NCI-H2227 treated with DMSO at 0.1 percent for 48 hours (cell line): ENCODE data around the gene YBEY.

ENCODE experiments used
- DNase-seq: peaks from one replicate; lab custom pipeline; 2025; lab: John Stamatoyannopoulos, UW

YBEY gene

GRCh38 chr21:46264690-46265144, 21.4 kb upstream of the YBEY start:
- DNase-seq = no peak

DNA sequence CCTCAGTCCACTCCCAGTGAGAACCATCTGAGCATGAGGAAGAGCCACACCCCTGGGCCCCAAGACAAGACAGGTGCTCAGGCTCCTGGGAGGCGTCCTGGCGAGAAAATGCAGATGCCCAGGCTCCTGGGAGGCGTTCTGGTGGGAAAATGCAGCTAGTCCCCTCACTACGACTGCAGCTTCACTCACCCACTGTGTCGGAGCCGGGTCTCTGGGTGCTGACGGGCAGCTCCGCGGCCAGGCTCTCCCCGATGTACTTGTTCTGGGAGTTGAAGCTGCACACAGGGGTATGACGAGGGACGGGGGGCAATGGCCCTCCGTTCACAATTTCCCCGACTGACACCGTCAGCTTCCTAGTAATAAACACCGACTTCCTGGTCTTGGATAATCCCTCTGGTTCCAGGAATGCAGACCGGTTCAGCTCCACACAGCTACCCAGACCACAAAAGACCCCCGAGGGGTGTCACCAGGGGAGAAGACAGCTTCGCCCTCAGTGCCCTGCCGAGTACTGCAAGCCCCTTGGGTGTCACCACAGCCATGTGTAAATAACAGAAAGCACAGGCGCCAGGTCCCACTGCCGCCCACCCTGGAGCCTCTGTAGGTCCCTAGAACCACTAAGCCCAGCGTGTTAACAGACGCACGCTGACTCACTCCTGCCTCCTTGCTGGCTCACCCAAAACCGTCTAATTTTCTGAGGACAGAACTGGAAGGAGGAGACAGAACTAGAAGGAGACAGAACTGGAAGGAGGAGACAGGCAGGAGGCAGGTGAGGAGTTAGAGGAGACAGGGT, 20.2 kb upstream of the YBEY start:
- no peak for DNase-seq

DNA sequence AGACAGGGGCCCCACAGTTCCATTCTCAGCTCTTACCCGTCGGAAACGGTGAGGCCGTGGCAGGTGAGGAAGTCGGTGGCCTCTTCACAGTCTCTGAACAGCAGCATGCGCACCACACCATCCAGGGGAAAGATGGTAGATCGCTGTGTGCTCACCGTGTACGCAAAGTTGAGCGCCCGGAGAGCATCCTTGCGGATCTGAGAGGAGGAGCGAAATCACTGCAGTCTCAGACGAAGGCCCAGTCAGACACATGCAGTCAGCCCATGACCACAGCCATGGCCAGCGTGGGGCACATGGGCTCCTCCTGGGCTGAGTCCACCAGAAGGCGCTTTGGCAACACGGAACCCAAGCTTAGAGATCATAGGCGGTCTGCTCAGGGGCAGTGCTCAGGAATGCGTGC, 19.2 kb upstream of the YBEY start:
- no peak for DNase-seq

GRCh38 chr21:46268371-46268770, 17.8 kb upstream of the YBEY start:
- no peak for DNase-seq

DNA sequence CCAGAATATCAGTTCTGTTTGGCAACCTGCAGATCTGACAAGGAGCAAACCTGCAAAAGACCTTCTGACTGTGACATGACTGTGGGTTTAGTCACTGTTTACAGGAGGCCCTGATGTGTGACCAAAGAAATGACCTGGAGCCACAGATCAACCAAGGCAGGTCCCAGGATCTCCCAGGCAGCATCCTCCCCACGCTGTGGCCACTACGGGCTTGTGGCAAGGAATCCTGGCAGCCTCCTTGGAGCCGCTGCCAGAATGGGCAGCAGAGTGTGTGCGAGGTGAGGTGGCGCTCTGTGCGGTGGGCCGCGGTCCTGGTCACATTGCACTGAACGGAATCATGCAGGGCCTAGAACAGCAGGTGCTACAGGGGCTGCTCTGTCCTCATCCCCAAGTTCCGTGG, 16.7 kb upstream of the YBEY start:
- no peak for DNase-seq

GRCh38 chr21:46273341-46273740, 12.8 kb upstream of the YBEY start:
- DNase-seq = no peak

DNA sequence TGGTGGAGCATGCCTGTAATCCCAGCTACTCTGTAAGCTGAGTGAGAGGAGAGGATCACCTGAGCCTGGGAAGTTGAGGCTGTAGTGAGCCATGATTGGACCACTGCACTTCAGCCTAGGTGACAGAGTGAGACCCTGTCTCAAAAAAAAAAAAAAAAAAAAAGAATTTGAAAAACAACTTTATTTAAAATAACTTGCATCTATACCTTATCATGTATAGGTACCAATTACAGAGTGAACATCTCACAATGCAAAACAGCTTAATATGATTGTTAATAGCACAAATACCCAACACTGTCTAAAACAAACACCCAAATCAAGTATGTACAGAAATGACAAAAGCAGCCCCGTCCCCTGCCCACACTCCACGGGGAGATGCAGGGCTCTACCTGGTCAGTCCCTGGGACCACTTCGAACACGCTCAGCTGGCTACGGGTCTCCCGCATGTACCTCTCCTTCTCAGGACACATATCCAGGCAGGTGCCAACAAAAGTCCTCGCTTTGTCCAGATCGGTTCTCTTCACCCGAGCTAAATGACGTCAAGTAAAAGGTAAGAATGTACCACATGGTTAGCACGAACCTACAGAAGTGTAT, 11.2 kb upstream of the YBEY start:
- no peak for DNase-seq

DNA sequence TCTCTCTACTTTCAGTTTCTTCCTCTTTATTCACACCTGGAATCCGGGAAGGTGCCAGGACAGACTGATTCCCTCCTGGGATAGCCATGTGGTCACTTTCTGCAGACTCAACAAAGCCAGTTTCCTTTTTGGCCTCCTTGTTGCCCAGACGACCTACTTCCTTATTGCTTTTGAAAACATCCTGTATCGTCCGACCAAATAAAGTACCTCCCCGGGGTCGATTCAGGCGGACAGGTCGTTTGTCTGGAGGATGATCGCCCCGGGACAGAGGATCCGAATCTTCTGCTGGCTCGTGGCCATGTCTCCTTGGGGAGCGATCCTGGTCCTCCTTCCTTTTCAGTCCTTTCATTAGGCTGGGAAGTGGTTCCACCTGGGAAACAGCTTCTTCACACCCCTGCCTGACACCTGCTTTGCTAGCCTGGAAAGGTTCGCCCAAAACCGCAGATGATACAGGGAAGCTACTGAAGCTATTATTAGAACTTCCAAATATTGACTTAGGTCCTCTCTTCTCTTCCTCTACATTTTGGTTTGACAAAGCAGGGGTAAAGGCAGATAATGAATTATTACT, 2.0 kb upstream of the YBEY start:
- no peak for DNase-seq

GRCh38 chr21:46284733-46285132, 1.4 kb upstream of the YBEY start:
- DNase-seq = no peak

DNA sequence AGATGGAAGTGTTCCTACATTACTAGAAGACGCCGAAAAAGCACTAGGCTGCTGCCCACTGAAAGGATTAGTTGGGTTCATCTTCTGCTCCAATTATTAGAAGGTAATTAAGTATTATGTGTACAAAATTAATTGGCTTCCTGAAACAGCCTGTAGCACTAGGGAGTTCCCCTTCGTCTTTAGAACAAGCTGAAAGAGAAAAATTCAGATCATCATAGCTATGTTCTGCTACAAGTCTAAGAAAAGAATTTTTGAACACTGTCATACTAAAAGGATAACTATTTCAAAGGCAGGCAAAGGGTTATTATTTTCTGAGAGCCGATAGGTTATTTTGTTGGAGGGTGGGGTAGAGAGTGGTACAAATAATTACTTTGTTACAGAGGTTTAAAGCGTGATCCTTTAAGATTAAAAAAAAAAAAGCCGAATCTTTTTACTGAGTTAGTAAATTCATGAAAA, 908 bp upstream of the YBEY start, which contains the start of gene MCM3AP:
Gene MCM3AP (minus strand): TSS at position 406 of the 456 bp plus-strand sequence. CDS start 325 bp downstream, at position 81.
- DNase-seq = no peak

GRCh38 chr21:46286648-46287002, 483 bp downstream of the YBEY start:
- no peak for DNase-seq

DNA sequence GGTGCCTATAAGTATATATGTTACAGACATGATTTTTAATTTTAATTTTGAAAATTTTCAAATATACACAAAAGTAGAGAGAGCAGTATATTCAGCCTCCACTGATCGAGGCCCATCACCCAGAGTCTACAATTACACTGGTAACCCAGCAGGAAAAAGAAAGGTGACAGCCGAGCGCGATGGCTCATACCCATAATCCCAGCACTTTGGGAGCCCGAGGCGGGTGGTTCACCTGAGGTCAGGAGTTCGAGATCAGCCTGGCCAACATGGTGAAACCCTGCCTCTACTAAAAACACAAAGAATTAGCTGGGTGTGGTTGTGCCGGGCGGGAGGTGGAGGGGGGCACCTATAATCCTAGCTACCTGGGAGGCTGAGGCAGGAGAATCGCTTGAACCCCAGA, 1.4 kb downstream of the YBEY start:
- DNase-seq = no peak

DNA sequence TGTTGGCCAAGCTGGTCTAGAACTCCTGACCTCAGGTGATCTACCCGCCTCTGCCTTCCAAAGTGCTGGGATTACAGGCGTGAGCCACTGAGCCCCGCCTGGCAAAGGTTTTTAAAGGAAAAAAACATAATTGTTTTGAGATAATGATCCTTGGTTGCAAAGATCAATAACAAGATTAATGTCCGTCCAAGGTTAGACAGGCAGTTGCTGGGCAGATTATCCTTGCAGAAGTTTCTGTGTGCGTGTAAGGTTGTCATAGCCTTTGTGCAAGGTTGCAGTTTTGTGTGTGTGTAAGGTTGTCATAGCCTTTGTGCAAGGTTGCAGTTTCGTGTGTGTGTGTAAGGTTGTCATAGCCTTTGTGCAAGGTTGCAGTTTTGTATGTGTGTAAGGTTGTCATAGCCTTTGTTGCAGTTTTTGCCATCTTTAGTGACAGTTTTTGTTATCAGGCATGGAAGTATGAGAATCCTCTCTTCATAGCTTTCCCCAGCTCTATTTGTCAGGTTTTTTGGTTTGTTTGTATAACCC, 3.6 kb downstream of the YBEY start:
- no peak for DNase-seq

DNA sequence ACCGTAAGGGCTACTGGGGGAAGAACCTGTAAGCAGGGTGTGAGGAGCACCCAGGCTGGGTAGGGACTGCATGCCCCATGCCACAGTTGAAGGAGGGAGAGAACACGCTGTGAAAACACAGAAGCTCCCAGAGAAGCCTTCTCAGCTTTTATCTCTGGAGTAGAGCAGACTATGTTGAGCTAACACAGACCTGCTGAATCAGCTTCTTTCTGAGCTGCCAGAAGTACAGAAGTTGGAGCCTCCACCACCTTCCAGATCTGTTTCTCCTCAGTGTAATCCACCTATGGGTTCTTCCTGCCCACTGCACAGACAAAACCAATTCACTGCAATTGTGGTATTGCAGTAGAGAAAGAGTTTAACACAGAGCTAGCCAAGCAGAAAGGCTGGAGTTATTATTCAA, 5.4 kb downstream of the YBEY start:
- DNase-seq = no peak

- peak; percentile 3 for DNase-seq
Measured at GRCh38 chr21:46294647-46295176, 8.6 kb downstream of the YBEY start.

- DNase-seq = no peak
Measured at GRCh38 chr21:46295177-46295770, 9.1 kb downstream of the YBEY start.

DNA sequence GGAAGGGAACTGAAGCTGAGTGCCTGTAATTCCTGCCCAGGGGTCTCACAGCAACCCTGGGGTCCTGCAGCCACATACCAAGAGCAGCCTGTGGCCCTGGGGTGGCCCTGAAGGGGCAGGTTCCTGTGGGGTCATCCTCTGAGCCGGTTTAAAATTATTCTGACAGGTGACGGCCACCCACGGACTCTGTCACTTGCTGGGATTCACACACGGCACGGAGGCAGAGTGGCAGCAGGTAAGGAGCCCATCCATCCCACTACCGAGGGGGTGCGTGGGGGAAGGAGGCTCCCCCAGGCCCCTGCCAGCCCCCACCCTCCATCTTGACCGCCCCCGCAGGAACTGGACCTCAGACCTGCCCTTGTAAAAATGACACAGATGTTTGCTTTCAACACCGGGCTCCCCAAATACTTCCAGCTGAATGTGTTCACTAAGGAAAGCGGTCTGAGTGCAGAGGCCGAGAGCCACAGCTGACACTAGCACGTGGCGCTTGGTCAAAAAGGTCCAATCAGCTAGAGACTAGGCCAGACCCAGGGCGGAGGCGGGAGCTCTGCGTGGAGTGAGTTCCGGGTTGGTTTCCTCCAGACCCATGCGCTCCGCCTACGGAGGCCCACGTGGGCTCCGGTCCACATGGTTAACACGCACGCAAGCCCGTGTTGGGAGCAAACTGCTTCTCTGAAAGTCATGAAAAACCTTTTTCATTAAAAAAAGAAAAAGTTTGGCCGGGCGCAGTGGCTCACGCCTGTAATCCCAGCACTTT, 10.0 kb downstream of the YBEY start:
- DNase-seq = no peak

- no peak for DNase-seq
Measured at GRCh38 chr21:46297338-46298271, 11.5 kb downstream of the YBEY start.

DNA sequence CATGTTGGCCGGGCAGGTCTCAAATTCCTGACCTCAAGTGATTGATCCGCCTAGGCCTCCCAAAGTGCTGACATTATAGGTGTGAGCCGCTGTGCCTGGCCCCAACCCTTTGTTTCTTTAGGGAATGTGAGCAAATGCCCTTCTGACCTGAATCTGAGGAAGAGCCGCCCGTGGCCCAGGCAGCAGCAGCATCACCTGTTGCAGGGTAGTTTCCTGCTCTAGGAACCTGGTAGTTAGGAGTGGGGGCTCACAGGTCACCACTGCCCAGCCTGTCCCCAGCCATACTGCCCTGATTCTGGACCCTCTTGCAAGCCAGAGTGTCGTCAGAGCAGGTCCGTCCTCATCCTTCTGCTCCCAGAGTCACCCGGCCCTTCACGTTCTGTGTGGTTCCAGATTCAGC, 13.0 kb downstream of the YBEY start:
- DNase-seq = no peak

- DNase-seq = no peak
Measured at GRCh38 chr21:46301759-46302158, 15.6 kb downstream of the YBEY start.

DNA sequence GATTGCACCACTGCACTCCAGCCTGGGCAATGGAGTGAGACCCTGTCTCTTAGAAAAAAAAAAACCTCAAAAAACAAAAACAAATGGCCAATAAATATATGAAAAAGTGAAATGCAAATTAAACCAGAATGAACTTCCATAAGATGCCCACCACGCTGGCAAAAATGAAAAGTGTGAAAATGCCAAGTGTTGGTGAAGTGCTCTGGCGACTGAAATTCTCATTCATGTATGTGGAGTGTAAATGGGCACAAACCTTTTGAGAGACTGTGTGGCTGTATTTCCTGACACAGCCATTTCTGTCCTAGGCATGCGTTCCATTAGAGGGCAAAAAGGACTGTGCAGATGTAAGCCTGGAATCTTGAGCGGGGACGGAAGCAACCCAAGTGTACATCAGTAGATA, 18.3 kb downstream of the YBEY start:
- no peak for DNase-seq
